Caki2 (cell line): Measurements from ENCODE around the gene MICALL2. TPM values are rescaled to one million over a fixed set of nuclear protein-coding genes. Genes with fewer than 3 reads are reported as not detected.
"Not testable (repeated sequence)": the region's sequence is repeated elsewhere in the genome, so short reads cannot be mapped to it uniquely, and the experiment has no call there.

Source experiments
- DNase-seq: peaks from one replicate; pipeline ENCODE4 v3.0.0-alpha.2; 2015; ENCODE audit warnings: low read depth
- in situ Hi-C: cut with HindIII; loops from 2 replicates; pipeline ENCODE4 v1.10.0; 2016; ENCODE audit warnings: low sequenced_read_pairs, low pct_unique_long_range_greater_than_20kb, mixed read lengths
- total RNA-seq: library from RNA; depleted of rRNA; stranded (reverse); fragments of >200 nt; shearing (Covaris generic); gene quantifications from 2 replicates; pipeline ENCODE4 v1.2.3, GENCODE V29; 2014; ENCODE audit warnings: low replicate concordance

MICALL2 gene
- total RNA-seq, 1 experiment from 2014 or later: 13.5 TPM

GRCh38 chr7:1457059-1457948, 2.0 kb downstream of the MICALL2 start:
- no peak for DNase-seq
- in situ Hi-C loops: no loop called here

- no peak for DNase-seq
- in situ Hi-C loops: no loop called here
These were observed 3.3 kb downstream of the MICALL2 start for GRCh38 chr7:1455955-1456354.

- in situ Hi-C loops: no loop called here
- no peak for DNase-seq
These were observed 3.9 kb downstream of the MICALL2 start for GRCh38 chr7:1455241-1455939.

GRCh38 chr7:1454542-1454941, 4.7 kb downstream of the MICALL2 start:
- no peak for DNase-seq
- in situ Hi-C loops: no loop called here

GRCh38 chr7:1452205-1452604, 7.1 kb downstream of the MICALL2 start:
- no peak for DNase-seq
- in situ Hi-C loops: no loop called here

- DNase-seq: no peak
- in situ Hi-C loops: no loop called here
These were observed 8.3 kb downstream of the MICALL2 start for GRCh38 chr7:1450987-1451386.

- in situ Hi-C loops: no loop called here
- DNase-seq: no peak
These were observed 8.8 kb downstream of the MICALL2 start for GRCh38 chr7:1450431-1450830.

- in situ Hi-C loops: no loop called here
- DNase-seq: no peak
These were observed 9.3 kb downstream of the MICALL2 start for GRCh38 chr7:1449951-1450350.

GRCh38 chr7:1449501-1449900, 9.8 kb downstream of the MICALL2 start:
- DNase-seq: no peak
- in situ Hi-C loops: no loop called here

- in situ Hi-C loops: no loop called here
- DNase-seq: no peak
These were observed 10.3 kb downstream of the MICALL2 start for GRCh38 chr7:1448958-1449357.

- in situ Hi-C loops: no loop called here
- no peak for DNase-seq
These were observed 11.6 kb downstream of the MICALL2 start for GRCh38 chr7:1447551-1448244.

- in situ Hi-C loops: no loop called here
- no peak for DNase-seq
These were observed 12.2 kb downstream of the MICALL2 start for GRCh38 chr7:1447112-1447511.

GRCh38 chr7:1446620-1447032, 12.6 kb downstream of the MICALL2 start:
- in situ Hi-C loops: no loop called here

GRCh38 chr7:1446026-1446425, 13.2 kb downstream of the MICALL2 start:
- in situ Hi-C loops: not testable (repeated sequence)

More at GRCh38 chr7:1446620-1447032, 12.6 kb downstream of the MICALL2 start:
- no peak for DNase-seq

GRCh38 chr7:1445341-1445740, 13.9 kb downstream of the MICALL2 start:
- in situ Hi-C loops: no loop called here
- no peak for DNase-seq

More at GRCh38 chr7:1446026-1446425, 13.2 kb downstream of the MICALL2 start:
- not testable (repeated sequence) for DNase-seq

GRCh38 chr7:1444925-1445322, 14.3 kb downstream of the MICALL2 start:
- in situ Hi-C loops: no loop called here
- DNase-seq: no peak

GRCh38 chr7:1444214-1444924, 14.9 kb downstream of the MICALL2 start:
- DNase-seq: no peak
- in situ Hi-C loops: no loop called here

- DNase-seq, in situ Hi-C loops: not testable (repeated sequence)
These were observed 15.6 kb downstream of the MICALL2 start for GRCh38 chr7:1443587-1444200.
